ENCODE results near the gene OR56B1.

- TF ChIP-seq POLR2A (IDR thresholded peaks at IDR 0.05) (no peak), CTCF (IDR thresholded peaks at IDR 0.05) (no peak), POLR2AphosphoS5 (IDR thresholded peaks at IDR 0.05) (no peak), EP300 (IDR thresholded peaks at IDR 0.05) (no peak)
Measured at GRCh38 chr11:5691964-5692361, 44.3 kb upstream of the OR56B1 start.

All from upper lobe of left lung (tissue), 4 donors.